Activated CD4-positive, alpha-beta T cell treated with anti-CD3 and anti-CD28 coated beads, Interleukin-2, amount 50 U/mL, for 4 hours (primary cell): ENCODE measurements around the gene MMP19.
"Not testable (repeated sequence)": the region's sequence is repeated elsewhere in the genome, so short reads cannot be mapped to it uniquely, and the experiment has no call there.

Experiments used
- DNase-seq, 2 experiments: peaks; one replicate each; pipeline ENCODE4 v3.0.0-alpha.2; 2020

MMP19 gene, protein sequence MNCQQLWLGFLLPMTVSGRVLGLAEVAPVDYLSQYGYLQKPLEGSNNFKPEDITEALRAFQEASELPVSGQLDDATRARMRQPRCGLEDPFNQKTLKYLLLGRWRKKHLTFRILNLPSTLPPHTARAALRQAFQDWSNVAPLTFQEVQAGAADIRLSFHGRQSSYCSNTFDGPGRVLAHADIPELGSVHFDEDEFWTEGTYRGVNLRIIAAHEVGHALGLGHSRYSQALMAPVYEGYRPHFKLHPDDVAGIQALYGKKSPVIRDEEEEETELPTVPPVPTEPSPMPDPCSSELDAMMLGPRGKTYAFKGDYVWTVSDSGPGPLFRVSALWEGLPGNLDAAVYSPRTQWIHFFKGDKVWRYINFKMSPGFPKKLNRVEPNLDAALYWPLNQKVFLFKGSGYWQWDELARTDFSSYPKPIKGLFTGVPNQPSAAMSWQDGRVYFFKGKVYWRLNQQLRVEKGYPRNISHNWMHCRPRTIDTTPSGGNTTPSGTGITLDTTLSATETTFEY

GRCh38 chr12:55842681-55843429 lies at the start of gene MMP19:
Gene MMP19, minus strand, starts transcription at chr12:55842936. Its CDS starts 106 bp downstream, at chr12:55842830.
- no peak for DNase-seq

GRCh38 chr12:55891310-55891709 lies 48.6 kb upstream of the MMP19 start:
- no peak for DNase-seq

GRCh38 chr12:55885113-55885512 lies 42.4 kb upstream of the MMP19 start:
- no peak for DNase-seq

GRCh38 chr12:55877824-55878223 lies 35.1 kb upstream of the MMP19 start:
- no peak for DNase-seq

DNA sequence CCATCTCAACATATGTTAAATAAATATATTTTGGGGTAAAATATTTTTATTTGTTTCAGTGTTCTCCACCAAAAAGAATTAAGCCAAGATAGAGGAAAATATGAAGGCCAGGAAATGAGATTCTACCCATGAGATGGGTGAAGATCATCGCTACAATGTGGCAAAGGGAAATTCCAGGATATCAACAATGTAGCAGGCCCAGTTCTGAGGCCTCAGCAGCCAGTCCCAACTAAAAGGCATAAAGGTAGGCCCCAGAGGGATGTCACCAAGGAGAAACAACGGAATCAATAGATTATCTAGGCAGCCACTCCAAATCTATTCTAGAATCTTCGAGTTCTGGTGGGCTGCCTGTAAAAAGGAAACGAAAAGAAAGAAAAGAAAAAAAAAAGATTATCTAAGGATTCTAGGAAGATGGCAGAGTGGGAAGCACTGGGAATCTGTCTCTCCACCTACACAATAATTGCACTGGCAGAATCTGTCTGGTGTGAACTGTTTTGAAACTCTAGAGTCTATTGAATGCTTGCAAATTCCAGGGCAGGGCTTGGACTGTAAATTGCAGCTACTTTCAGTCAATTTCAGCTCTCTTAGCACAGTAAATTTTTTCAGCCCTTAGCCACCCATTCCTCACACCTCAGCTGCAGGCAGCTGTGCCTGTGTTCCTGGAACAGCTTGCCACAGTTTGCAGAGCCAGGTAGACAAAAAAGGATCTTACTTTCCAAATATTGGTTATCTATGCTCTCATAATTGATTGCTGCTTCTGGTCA lies 33.1 kb upstream of the MMP19 start:
- DNase-seq, result no peak

DNA sequence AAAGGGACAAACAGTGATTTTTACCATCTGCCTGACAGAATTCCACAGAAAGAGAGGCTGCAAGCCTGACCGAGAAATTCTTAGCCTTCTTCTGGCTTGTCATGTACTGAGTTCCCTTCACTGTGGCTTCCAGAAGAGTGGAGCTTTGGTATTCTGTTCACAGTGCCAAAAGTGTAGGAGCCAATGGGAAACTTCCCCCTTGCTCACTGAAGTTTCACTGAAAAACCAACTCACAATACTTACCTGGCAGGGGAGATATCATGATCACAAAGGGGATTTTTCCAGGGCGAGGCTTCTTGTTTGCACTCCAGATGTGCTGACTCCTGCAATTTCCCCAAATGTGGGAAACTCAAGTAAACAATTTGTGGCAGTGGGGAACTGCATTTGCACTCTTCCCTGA lies 31.7 kb upstream of the MMP19 start:
- no peak for DNase-seq

GRCh38 chr12:55866454-55867004 lies 23.8 kb upstream of the MMP19 start:
- not testable (repeated sequence) for DNase-seq

DNA sequence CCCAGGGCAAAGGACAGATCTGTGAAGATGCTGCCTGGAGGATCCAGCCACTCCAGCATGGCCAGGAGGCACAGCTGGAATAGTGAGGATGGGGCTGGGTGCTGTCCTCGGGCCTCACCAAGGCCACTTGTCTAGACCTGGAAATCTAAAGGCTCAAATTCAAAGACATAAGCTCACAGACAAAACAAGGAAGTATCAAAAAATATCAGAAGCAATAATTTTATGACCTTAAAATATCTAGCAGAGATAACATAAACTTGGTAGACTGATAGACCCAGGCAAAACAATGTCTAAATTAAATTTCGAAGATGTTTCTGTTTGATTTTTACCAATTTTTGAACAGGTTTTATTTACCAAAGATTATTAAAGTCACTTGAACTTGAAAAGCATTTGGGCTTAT lies 22.6 kb upstream of the MMP19 start:
- DNase-seq, result no peak

- not testable (repeated sequence) for DNase-seq
These were observed 20.2 kb upstream of the MMP19 start for GRCh38 chr12:55862931-55863330.

- no peak for DNase-seq
These were observed 19.6 kb upstream of the MMP19 start for GRCh38 chr12:55862286-55862685.

GRCh38 chr12:55861871-55862270 lies 19.1 kb upstream of the MMP19 start:
- no peak for DNase-seq

- no peak for DNase-seq
These were observed 18.7 kb upstream of the MMP19 start for GRCh38 chr12:55861396-55861795.

- DNase-seq, result no peak
These were observed 10.0 kb upstream of the MMP19 start for GRCh38 chr12:55852740-55853139.

DNA sequence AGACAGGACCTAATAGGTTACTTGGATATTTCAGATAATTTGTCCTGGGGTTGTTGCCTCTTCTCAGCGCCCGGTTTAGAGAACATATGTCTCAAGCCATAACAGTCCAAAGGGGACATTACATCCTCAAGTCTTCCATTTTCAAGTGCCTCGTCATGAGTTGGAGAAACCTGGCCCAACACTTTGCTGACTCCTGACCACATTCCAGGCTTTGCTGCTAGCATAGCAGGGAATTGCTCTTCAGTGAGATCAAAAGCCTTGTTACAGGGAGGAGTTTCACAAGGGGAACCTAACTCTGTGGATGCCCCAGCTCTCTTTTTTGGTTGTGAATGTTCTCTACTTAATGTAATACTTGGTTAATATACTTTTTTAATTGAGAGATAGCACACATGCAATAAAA lies 8.2 kb upstream of the MMP19 start:
- DNase-seq, result no peak

DNA sequence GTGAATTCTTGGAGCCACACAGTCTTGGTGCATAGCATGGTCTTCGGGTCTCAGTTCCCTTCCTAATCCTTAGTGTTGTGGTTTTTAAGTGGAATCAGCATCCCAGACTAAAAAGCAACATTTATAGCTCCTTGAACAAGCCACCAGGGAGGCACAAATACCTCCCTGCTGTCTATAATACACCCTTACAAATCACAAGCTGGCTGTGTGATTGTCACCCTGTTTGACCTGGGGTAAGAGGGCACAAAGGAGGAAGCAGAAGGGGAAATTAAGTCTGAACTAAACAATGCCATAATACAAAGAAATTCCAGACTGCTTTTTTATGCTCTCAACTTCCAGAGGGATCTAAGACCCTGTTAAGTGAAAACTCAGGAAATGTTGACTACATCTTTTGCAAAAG lies 7.7 kb upstream of the MMP19 start:
- no peak for DNase-seq

DNA sequence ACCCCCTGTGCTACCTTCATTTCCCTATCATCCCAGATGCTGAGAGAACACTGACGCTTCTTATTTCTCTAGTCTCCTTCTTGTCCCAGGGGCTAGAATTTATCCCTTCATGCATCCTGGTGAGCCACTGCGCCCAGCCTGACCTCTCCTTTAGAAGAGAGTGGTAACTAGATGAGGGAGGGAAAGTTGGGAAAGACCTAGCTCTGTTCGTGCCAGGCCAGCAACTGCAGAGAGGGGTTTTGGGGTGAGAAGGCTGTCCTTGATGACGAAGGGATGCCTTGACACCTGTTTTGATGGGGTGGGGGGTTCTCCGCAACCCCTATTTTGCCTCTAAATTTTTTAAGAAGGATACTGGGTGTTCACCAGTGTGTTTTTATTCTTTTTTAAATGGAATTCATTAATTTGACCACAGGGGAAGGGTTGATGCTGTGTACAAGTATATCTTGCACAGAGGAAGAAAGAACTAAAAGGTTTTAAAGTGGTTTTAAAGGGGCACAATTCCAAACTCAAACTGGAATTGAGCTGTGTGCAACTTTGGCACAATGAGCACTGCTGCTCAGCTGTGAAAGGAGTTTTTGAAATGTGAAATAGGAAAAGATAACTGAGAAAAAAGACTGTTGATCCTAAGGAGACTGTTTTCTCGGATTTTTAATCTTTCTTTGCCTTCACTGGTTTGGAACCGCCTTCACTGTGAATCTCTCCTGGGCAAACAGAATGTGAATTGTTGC lies 7.0 kb upstream of the MMP19 start:
- no peak for DNase-seq

GRCh38 chr12:55847603-55848291 lies 5.0 kb upstream of the MMP19 start:
- DNase-seq, result no peak

DNA sequence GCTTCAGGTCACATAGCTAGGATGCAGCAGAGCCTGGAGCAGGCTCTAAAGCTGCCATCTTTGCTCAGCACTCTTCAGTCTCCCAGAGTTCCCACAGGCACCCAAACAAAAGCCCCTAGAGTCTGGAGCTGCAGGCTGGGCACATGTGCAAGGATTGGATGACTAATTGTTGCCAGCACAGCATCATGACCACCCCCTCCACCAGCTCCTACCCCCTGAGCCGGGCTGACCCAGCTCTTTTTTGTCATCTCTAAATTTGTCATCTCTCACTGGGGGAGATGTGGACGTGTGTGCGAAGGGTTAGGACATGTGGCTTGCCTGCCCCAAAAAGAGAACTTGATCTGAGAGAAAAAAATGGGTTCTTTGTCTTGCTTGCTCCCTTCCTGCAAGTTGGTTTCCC lies 4.3 kb upstream of the MMP19 start:
- no peak for DNase-seq

- DNase-seq, result no peak
These were observed 3.2 kb upstream of the MMP19 start for GRCh38 chr12:55845785-55846496.

DNA sequence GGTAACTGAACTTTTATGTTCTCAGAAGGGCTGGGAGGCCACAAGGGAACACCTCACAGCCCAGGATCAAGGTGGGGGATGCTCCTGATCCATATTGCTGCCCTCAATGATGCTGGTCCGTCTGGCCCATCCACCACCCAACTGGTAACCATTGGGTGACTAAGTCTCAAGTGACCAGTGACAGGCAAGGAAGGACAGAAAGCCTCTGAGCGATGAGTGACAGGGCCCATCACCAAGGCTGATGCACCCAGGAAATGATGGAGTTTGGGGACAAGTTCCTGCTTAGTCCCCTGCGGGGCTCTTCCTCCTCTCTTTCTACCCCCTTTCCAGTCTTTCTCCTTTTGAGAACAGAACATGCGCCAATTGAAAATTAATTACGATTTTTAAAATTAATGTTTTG lies 2.6 kb upstream of the MMP19 start:
- DNase-seq, result no peak

DNA sequence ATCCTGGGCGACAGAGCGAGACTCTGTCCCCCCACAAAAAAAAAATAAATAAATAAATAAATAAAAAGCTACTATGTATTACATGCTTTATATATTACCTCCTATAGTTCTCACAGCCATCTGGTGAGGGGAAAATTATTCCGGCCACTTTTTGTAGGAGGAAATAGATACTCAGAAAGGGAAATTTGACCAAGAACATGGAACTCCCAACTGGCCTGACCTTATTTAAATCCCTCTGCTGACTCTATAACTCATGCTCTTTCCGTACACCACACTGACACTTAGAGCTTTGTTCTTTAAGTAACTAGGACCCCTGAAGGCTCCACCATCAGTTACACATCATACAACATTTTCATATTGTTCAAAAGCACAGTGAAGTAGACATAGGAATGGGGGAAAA lies 2.2 kb upstream of the MMP19 start:
- no peak for DNase-seq
